MM.1S (cell line): Measurements from ENCODE around the gene RPL36A.

Experiments
- EZH2 ChIP-seq: fragments of 300-600 bp; sonication (generic); optimal IDR thresholded peaks from 2 replicates; pipeline ENCODE3; 2017; ENCODE audit warnings: low read depth, mild to moderate bottlenecking, antibody characterized with exemption, low read length, mixed read lengths
- EZH2phosphoT487 ChIP-seq: fragments of 300-600 bp; sonication (generic); IDR thresholded peaks from 2 replicates; pipeline ENCODE4 v1.6.1; 2018; ENCODE audit warnings: antibody characterized with exemption, low read length
- TF ChIP-seq, protein P1 (sequence below): fragments of 300-600 bp; sonication (generic); IDR thresholded peaks from 2 replicates; pipeline ENCODE4 v1.5.1; 2016; ENCODE audit warnings: antibody characterized with exemption, low read length, mixed read lengths

DNA sequence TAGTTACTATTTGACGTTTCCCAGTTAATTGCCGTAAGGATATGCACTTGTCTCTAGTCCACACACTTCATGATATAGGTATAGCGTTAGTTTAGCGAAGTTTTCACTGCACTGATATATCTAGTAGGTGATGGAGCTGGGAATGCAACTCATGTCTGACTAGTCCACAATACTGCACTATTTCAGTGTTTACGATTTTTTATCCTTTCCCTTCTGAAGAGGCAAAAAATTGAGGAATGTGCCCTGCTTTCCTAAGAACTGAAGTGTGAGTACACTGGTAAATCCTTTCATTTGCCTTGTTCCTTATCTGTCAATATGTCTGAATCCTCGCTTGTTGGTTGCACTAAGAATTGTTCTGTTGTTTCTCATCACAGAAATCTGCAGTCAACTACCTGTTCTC is 1.0 kb downstream of the RPL36A start:
- TF ChIP-seq, protein P1, sequence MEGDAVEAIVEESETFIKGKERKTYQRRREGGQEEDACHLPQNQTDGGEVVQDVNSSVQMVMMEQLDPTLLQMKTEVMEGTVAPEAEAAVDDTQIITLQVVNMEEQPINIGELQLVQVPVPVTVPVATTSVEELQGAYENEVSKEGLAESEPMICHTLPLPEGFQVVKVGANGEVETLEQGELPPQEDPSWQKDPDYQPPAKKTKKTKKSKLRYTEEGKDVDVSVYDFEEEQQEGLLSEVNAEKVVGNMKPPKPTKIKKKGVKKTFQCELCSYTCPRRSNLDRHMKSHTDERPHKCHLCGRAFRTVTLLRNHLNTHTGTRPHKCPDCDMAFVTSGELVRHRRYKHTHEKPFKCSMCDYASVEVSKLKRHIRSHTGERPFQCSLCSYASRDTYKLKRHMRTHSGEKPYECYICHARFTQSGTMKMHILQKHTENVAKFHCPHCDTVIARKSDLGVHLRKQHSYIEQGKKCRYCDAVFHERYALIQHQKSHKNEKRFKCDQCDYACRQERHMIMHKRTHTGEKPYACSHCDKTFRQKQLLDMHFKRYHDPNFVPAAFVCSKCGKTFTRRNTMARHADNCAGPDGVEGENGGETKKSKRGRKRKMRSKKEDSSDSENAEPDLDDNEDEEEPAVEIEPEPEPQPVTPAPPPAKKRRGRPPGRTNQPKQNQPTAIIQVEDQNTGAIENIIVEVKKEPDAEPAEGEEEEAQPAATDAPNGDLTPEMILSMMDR, result no peak
- TF ChIP-seq EZH2 (no peak), EZH2phosphoT487 (no peak)
